Activated T-cell treated with anti-CD3 and anti-CD28 coated beads, Interleukin-2, amount 50 U/mL, for 24 hours (primary cell): ENCODE measurements around the gene ZNF341.

Source experiments
- DNase-seq: peaks from one replicate; pipeline ENCODE4 v3.0.0-alpha.2; 2020
- H3K27ac Mint-ChIP-seq: 2 replicates; pipeline ENCODE4 v1.8.0; 2020; ENCODE audit warnings: mild to moderate bottlenecking, mixed read lengths
- H3K27me3 Mint-ChIP-seq: 2 replicates; pipeline ENCODE4 v1.8.0; 2020; ENCODE audit warnings: mixed read lengths
- H3K36me3 Mint-ChIP-seq: 2 replicates; pipeline ENCODE4 v1.8.0; 2020; ENCODE audit warnings: low read depth, mixed read lengths
- H3K4me1 Mint-ChIP-seq: 2 replicates; pipeline ENCODE4 v1.8.0; 2020; ENCODE audit warnings: low read depth, mixed read lengths
- H3K4me3 Mint-ChIP-seq: 2 replicates; pipeline ENCODE4 v1.8.0; 2020; ENCODE audit warnings: mild to moderate bottlenecking, moderate library complexity, mixed read lengths
- H3K9me3 Mint-ChIP-seq: 2 replicates; pipeline ENCODE4 v1.8.0; 2020; ENCODE audit warnings: mixed read lengths

The ZNF341 gene

DNA sequence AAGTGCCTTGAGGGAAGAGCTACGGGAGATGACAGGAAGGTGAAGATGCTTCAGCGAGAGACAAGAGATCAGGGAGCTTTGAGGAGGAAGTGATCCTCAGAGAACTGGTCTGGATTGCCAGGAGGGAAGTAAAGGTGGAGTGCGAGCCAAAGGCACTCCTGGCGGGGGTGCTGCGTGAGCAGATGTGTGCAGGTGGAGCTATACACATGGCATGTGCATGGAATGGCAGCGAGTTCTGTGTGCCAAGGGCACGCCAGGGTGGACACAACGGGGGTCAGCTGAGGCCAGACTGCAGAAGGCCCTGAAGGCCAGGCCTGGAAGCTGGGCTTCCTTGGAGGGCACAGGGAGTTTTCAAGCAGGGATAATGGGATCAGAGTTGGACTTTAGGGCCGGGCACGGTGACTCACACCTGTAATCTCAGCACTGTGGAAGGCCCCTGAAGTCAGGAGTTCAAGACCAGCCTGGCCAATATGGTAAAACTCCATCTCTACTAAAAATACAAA is 17.9 kb upstream of the ZNF341 start:
- Mint-ChIP-seq H3K4me3 (no peak overlapping the region), H3K36me3 (peaks cover 37% of the 10 kb centered on the region), H3K27ac (no peak overlapping the region), H3K9me3 (no peaks in the 10 kb centered on the region), H3K4me1 (peaks cover 28% of the 10 kb centered on the region), H3K27me3 (no peaks in the 10 kb centered on the region)
- DNase-seq = no peak

GRCh38 chr20:33716498-33716897 is 15.3 kb upstream of the ZNF341 start:
- H3K9me3 Mint-ChIP-seq = no peaks in the 10 kb centered on the region
- DNase-seq = no peak
- H3K4me3 Mint-ChIP-seq = no peak overlapping the region
- H3K4me1 Mint-ChIP-seq = peaks cover 30% of the 10 kb centered on the region
- H3K27me3 Mint-ChIP-seq = no peaks in the 10 kb centered on the region
- peaks cover 31% of the 10 kb centered on the region for H3K36me3 Mint-ChIP-seq
- H3K27ac Mint-ChIP-seq = no peak overlapping the region

- no peak for DNase-seq
- no peaks in the 10 kb centered on the region for H3K27me3 Mint-ChIP-seq
- peak overlapping the region; percentile 92 for H3K4me3 Mint-ChIP-seq
- peak overlapping the region; percentile 90 for H3K27ac Mint-ChIP-seq
- peaks cover 32% of the 10 kb centered on the region for H3K4me1 Mint-ChIP-seq
- no peaks in the 10 kb centered on the region for H3K9me3 Mint-ChIP-seq
- peaks cover 6% of the 10 kb centered on the region for H3K36me3 Mint-ChIP-seq
Observed at GRCh38 chr20:33719277-33719988, 12.4 kb upstream of the ZNF341 start.

- H3K27me3 Mint-ChIP-seq = no peaks in the 10 kb centered on the region
- DNase-seq = peak; percentile 86
- peaks cover 32% of the 10 kb centered on the region for H3K4me1 Mint-ChIP-seq
- H3K4me3 Mint-ChIP-seq = peak within 1 kb of the TSS; percentile 92
- peaks cover 5% of the 10 kb centered on the region for H3K36me3 Mint-ChIP-seq
- H3K9me3 Mint-ChIP-seq = no peaks in the 10 kb centered on the region
- H3K27ac Mint-ChIP-seq = peak within 1 kb of the TSS; percentile 90
Observed at GRCh38 chr20:33719989-33720709, 11.6 kb upstream of the ZNF341 start, which contains the start of gene PXMP4. TSS of gene PXMP4 (minus strand) at chr20:33720310. CDS start at chr20:33720207, 103 bp downstream.

DNA sequence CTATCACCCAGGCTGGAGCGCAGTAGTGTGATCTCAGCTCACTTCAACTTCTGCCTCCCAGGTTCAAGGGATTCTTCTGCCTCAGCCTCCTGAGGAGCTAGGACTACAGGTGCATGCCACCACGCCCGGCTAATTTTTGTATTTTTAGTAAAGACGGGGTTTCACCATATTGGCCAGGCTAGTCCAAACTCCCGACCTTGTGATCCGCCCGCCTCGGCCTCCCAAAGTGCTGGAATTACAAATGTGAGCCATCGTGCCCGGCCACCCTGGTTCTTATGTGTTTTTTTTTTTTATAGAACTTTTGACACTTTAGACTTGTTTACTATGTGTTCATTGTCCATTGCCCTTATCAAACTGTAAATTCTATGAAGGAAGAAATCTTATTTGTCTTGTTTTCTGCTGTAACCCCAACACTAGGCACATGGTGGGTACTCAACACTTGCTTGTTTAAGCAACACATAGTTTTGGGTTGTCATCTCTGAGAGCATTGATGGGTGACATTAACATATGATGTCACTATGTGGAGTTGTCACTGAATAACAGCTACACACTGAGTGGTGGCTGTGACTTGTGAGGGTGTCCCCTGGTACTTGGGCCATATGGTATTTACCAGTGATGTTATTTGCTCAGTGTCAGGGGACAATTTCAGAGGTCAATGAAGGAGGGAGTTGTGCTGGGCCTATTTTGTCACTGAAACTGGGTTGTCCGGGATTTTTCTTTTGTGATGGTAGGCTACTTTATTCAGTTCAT is 10.2 kb upstream of the ZNF341 start:
- no peaks in the 10 kb centered on the region for H3K27me3 Mint-ChIP-seq
- no peaks in the 10 kb centered on the region for H3K9me3 Mint-ChIP-seq
- DNase-seq = no peak
- H3K4me1 Mint-ChIP-seq = peaks cover 32% of the 10 kb centered on the region
- no peak overlapping the region for H3K27ac Mint-ChIP-seq
- peaks cover 5% of the 10 kb centered on the region for H3K36me3 Mint-ChIP-seq
- H3K4me3 Mint-ChIP-seq = peak overlapping the region; percentile 92

- H3K27me3 Mint-ChIP-seq = no peaks in the 10 kb centered on the region
- no peak for DNase-seq
- no peak overlapping the region for H3K27ac Mint-ChIP-seq
- H3K36me3 Mint-ChIP-seq = peaks cover 4% of the 10 kb centered on the region
- no peak overlapping the region for H3K4me3 Mint-ChIP-seq
- H3K9me3 Mint-ChIP-seq = no peaks in the 10 kb centered on the region
- H3K4me1 Mint-ChIP-seq = peaks cover 16% of the 10 kb centered on the region
Observed at GRCh38 chr20:33724439-33725094, 7.2 kb upstream of the ZNF341 start.

DNA sequence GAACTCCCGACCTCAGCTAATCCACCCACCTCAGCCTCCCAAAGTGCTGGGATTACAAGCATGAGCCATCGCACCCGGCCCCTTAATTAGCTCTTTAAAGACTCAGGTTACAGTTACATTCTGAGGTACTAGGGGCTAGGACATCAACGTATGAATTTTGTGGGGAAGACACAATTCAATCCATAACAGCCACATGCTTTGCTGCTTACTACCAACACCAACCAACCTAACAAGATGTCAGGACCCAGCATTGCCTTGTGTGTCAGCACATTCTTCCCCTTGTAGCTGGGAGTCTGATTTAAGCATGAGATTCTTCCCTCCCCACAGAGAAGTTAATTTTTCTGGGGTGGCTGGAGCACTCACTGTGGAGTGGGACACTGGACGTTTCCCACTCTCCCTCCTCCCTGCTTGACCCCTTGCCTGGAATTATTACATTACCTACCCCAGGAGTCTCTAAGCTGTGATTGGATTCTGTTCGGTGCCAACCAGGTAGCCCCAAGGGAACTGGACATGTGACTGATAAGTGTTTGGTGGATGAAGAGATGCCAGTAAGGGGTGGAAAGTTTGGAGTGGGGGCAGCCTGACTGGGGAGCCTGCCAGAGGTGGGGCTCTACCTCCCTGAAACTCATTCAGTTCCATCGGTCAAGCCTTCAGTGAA is 6.1 kb upstream of the ZNF341 start:
- no peak for DNase-seq
- no peak overlapping the region for H3K4me3 Mint-ChIP-seq
- no peak overlapping the region for H3K27ac Mint-ChIP-seq
- H3K4me1 Mint-ChIP-seq = peaks cover 6% of the 10 kb centered on the region
- H3K9me3 Mint-ChIP-seq = no peaks in the 10 kb centered on the region
- no peaks in the 10 kb centered on the region for H3K27me3 Mint-ChIP-seq
- no peaks in the 10 kb centered on the region for H3K36me3 Mint-ChIP-seq

DNA sequence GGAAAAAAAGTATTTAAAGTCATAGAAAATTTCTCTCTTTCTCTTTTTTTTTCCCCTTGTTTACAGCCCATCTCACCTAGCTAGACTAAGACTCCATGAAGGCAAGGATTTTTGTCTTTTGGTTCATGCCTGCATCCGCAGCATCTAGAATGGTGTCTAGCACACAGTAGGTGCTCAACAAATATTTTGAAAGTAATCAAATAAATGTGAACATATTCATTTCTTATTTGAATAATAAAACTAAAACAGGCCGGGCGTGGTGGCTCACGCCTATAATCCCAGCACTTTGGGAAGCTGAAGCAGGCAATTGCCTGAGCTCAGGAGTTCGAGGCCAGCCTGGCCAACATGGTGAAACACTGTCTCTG is 4.7 kb upstream of the ZNF341 start:
- no peak overlapping the region for H3K27ac Mint-ChIP-seq
- no peaks in the 10 kb centered on the region for H3K9me3 Mint-ChIP-seq
- no peaks in the 10 kb centered on the region for H3K27me3 Mint-ChIP-seq
- no peak overlapping the region for H3K4me3 Mint-ChIP-seq
- H3K36me3 Mint-ChIP-seq = no peaks in the 10 kb centered on the region
- H3K4me1 Mint-ChIP-seq = peaks cover 6% of the 10 kb centered on the region
- no peak for DNase-seq

- H3K4me1 Mint-ChIP-seq = peaks cover 10% of the 10 kb centered on the region
- H3K36me3 Mint-ChIP-seq = no peaks in the 10 kb centered on the region
- H3K9me3 Mint-ChIP-seq = no peaks in the 10 kb centered on the region
- H3K27ac Mint-ChIP-seq = no peak overlapping the region
- H3K27me3 Mint-ChIP-seq = no peaks in the 10 kb centered on the region
- DNase-seq = no peak
- no peak overlapping the region for H3K4me3 Mint-ChIP-seq
Observed at GRCh38 chr20:33727806-33728205, 4.0 kb upstream of the ZNF341 start.

DNA sequence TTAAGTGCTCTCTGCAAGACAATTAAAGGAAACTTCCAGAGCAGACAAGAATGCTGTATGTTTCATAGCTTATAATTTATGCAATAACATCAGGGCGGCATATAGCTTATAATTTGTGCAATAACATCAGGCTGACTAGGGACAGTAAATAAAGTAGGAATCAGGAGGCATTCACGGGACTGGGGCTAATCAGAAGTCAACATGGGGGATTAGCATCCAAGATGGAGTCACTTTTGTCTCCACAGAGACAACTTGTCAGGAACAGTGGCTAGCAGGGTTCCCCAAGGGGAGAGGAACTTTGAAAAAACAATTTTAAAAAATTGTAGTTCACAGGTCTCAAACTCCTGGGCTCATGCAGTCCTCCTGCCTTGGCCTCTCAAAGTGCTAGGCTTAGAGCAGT is 3.3 kb upstream of the ZNF341 start:
- Mint-ChIP-seq H3K27ac (no peak overlapping the region), H3K9me3 (no peaks in the 10 kb centered on the region), H3K4me3 (no peak overlapping the region), H3K4me1 (peaks cover 13% of the 10 kb centered on the region), H3K27me3 (no peaks in the 10 kb centered on the region), H3K36me3 (no peaks in the 10 kb centered on the region)
- no peak for DNase-seq

- no peak for DNase-seq
- no peaks in the 10 kb centered on the region for H3K27me3 Mint-ChIP-seq
- peaks cover 19% of the 10 kb centered on the region for H3K4me1 Mint-ChIP-seq
- H3K27ac Mint-ChIP-seq = no peak overlapping the region
- no peaks in the 10 kb centered on the region for H3K36me3 Mint-ChIP-seq
- no peaks in the 10 kb centered on the region for H3K9me3 Mint-ChIP-seq
- no peak overlapping the region for H3K4me3 Mint-ChIP-seq
Observed at GRCh38 chr20:33729101-33729500, 2.7 kb upstream of the ZNF341 start.

DNA sequence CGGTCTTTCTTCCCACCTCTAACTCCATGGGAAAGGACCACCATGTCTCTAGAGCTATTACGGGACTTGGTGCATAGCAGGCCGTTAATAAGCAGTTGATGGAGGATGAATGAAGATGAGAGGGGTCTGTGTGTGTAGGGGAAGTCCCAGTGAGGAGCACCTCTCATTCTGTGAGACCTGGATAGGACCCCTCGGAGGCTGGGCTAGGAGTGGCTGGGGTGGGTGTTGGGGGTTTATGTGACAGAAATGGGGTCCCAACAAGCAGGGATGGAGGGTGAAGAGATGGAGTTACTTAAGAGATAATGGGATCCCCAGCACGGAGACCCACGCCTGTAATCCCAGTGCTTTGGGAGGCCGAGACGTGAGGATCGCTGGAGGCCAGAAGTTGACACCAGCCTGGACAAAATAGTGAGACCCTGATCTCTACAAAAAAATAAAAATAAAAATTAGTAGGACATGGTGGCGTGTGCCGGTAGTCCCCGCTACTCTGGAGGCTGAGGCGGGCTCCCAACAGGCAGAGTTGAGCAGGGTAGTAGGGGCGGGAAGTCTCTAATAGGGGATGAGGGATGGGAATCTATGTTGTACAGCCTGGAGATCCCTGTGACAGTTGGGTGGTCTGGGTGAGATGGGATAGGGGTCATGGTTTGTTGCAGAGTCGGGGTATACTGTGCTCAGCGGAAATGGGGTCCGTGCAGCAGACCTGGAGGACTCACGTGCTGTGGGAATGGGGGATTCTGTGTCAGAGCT is 677 bp upstream of the ZNF341 start:
- DNase-seq = no peak
- H3K36me3 Mint-ChIP-seq = peaks cover 2% of the 10 kb centered on the region
- peak overlapping the region; percentile 77 for H3K4me3 Mint-ChIP-seq
- no peaks in the 10 kb centered on the region for H3K27me3 Mint-ChIP-seq
- H3K9me3 Mint-ChIP-seq = peaks cover 2% of the 10 kb centered on the region
- H3K27ac Mint-ChIP-seq = peak overlapping the region; percentile 92
- peaks cover 22% of the 10 kb centered on the region for H3K4me1 Mint-ChIP-seq

DNA sequence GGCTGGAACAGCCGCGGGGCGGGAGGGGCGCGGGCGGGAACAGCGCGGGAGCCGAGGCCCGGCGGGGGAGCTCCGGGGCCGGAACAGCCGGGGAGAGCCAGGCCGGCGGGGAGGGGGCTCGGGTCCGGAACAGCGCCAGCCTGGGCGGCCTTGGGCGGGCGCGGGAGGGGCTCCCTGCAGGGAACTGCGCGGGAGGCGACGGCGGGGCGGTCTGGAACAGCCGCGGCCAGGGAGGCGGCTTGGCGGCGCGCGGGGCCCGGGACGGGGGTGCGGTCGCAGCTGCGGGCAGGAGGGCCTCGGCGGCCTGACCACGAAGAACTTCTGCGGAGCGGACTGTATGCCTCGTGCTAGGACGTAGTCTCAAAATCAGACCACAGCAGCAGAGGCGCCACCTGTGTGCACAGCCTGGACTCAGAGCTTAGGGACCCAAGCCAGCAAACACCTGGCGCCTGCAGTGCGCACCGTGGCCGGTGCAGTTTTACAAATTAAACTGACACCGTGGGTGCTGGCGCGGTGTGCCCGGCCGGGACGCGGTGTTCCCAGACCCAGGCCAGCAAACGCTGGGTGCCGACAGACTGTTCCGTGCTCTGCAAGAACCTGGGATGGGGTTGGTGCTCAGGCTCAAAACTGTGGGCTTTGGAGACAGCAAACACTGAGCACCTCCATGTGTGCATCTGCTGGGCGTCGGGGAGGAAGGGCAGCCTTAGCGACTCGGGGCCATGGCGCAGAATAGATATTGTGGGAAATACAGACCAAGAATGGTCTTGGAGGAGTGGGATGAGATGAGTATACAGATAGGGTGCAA is 572 bp downstream of the ZNF341 start:
- DNase-seq = peak; percentile 90
- H3K27me3 Mint-ChIP-seq = no peaks in the 10 kb centered on the region
- H3K4me3 Mint-ChIP-seq = peak overlapping the region; percentile 85
- H3K36me3 Mint-ChIP-seq = peaks cover 11% of the 10 kb centered on the region
- peaks cover 22% of the 10 kb centered on the region for H3K4me1 Mint-ChIP-seq
- peaks cover 8% of the 10 kb centered on the region for H3K9me3 Mint-ChIP-seq
- peak overlapping the region; percentile 82 for H3K27ac Mint-ChIP-seq
